Neural progenitor cell (in vitro differentiated cells): ENCODE measurements around the gene GALNT2. TPM values are rescaled to one million over a fixed set of nuclear protein-coding genes. Genes with fewer than 3 reads are reported as not detected.

Experiments
- DNase-seq: peaks from one replicate; pipeline ENCODE4 v3.0.0-alpha.2; 2016; ENCODE audit warnings: low spot score
- H2AFZ ChIP-seq: fragments of 200-600 bp; sonication (generic); replicated peaks from 2 replicates; pipeline ENCODE4 v1.6.1; 2016; ENCODE audit warnings: antibody characterized with exemption
- H3F3A ChIP-seq: fragments of 200-600 bp; sonication (generic); 2 replicates; pipeline ENCODE4 v1.6.1; 2016; ENCODE audit warnings: antibody characterized with exemption, low read depth
- H3K27ac ChIP-seq: fragments of 200-600 bp; sonication (generic); 2 replicates; pipeline ENCODE4 v1.5.1; 2016; ENCODE audit warnings: mild to moderate bottlenecking
- H3K27me3 ChIP-seq: fragments of 200-600 bp; sonication (generic); 2 replicates; pipeline ENCODE4 v1.6.1; 2016; ENCODE audit warnings: mild to moderate bottlenecking, moderate library complexity
- H3K36me3 ChIP-seq: fragments of 200-600 bp; sonication (generic); 2 replicates; pipeline ENCODE4 v1.5.1; 2016
- H3K4me1 ChIP-seq: fragments of 200-600 bp; sonication (generic); 2 replicates; pipeline ENCODE4 v1.6.1; 2016; ENCODE audit warnings: mixed run types
- H3K4me2 ChIP-seq: fragments of 200-600 bp; sonication (generic); 2 replicates; pipeline ENCODE4 v1.6.1; 2016
- H3K4me3 ChIP-seq: fragments of 200-600 bp; sonication (generic); 2 replicates; pipeline ENCODE4 v1.5.1; 2016
- H3K79me2 ChIP-seq: fragments of 200-600 bp; sonication (generic); 2 replicates; pipeline ENCODE4 v1.6.1; 2016; ENCODE audit warnings: low read depth
- H3K9ac ChIP-seq: fragments of 200-600 bp; sonication (generic); 2 replicates; pipeline ENCODE4 v1.6.1; 2016
- H3K9me3 ChIP-seq: fragments of 200-600 bp; sonication (generic); 2 replicates; pipeline ENCODE4 v1.5.1; 2016; ENCODE audit warnings: low read depth
- H4K20me1 ChIP-seq: fragments of 200-600 bp; sonication (generic); 2 replicates; pipeline ENCODE4 v1.6.1; 2016; ENCODE audit warnings: low read depth
- H3K27ac Mint-ChIP-seq: 3 replicates; pipeline ENCODE4 v1.8.0; 2021; ENCODE audit warnings: mixed read lengths
- H3K27me3 Mint-ChIP-seq: 2 replicates; pipeline ENCODE4 v1.8.0; 2022; ENCODE audit warnings: low read depth, mild to moderate bottlenecking, inconsistent platforms, moderate library complexity, mixed read lengths; ENCODE audit not compliant: insufficient read depth
- H3K36me3 Mint-ChIP-seq: 3 replicates; pipeline ENCODE4 v1.8.0; 2021; ENCODE audit warnings: mixed read lengths
- H3K4me1 Mint-ChIP-seq: 3 replicates; pipeline ENCODE4 v1.8.0; 2021; ENCODE audit warnings: mixed read lengths
- H3K4me3 Mint-ChIP-seq: 3 replicates; pipeline ENCODE4 v1.8.0; 2021; ENCODE audit warnings: mild to moderate bottlenecking, moderate library complexity, mixed read lengths
- H3K9me3 Mint-ChIP-seq: 3 replicates; pipeline ENCODE4 v1.8.0; 2020; ENCODE audit warnings: mixed read lengths
- CTCF ChIP-seq: fragments of 200-600 bp; sonication (generic); IDR thresholded peaks from 2 replicates; pipeline ENCODE4 v1.5.1; 2017; ENCODE audit warnings: antibody characterized with exemption, mild to moderate bottlenecking
- EZH2 ChIP-seq: fragments of 200-600 bp; sonication (generic); IDR thresholded peaks from 2 replicates; pipeline ENCODE4 v1.6.1; 2017; ENCODE audit warnings: antibody characterized with exemption, mild to moderate bottlenecking, moderate library complexity
- EZH2phosphoT487 ChIP-seq: fragments of 200-600 bp; sonication (generic); IDR thresholded peaks from 2 replicates; pipeline ENCODE4 v1.6.1; 2017; ENCODE audit warnings: antibody characterized with exemption
- total RNA-seq: library from RNA; depleted of rRNA; stranded (reverse); fragments of >200 nt; gene quantifications from 2 replicates; pipeline ENCODE4 v1.2.3, GENCODE V29; 2015; ENCODE audit warnings: low replicate concordance

GALNT2 gene
- total RNA-seq, 1 donor from 2014 or later: 37.6 TPM

GRCh38 chr1:230303822-230304221, 236.8 kb downstream of the GALNT2 start:
- Histone ChIP-seq H4K20me1 (no peaks in the 10 kb centered on the region), H3K9ac (no peak overlapping the region), H3K4me1 (peaks cover 3% of the 10 kb centered on the region), H3K4me3 (no peak overlapping the region), H3K36me3 (no peaks in the 10 kb centered on the region), H3K9me3 (no peaks in the 10 kb centered on the region), H3F3A (peaks cover 4% of the 10 kb centered on the region), H3K27ac (no peak overlapping the region), H3K4me2 (no peak overlapping the region), H3K79me2 (no peaks in the 10 kb centered on the region), H2AFZ (no peak overlapping the region), H3K27me3 (no peaks in the 10 kb centered on the region)
- no peak for DNase-seq
- peaks cover 2% of the 10 kb centered on the region for H3K9me3 Mint-ChIP-seq
- H3K27ac Mint-ChIP-seq: no peak overlapping the region
- no peak for TF ChIP-seq CTCF
- no peak for TF ChIP-seq EZH2
- TF ChIP-seq EZH2phosphoT487: no peak
- peaks cover 15% of the 10 kb centered on the region for H3K4me1 Mint-ChIP-seq
- H3K36me3 Mint-ChIP-seq: no peaks in the 10 kb centered on the region
- H3K4me3 Mint-ChIP-seq: no peak overlapping the region
- peaks cover 14% of the 10 kb centered on the region for H3K27me3 Mint-ChIP-seq

- DNase-seq: no peak
- Histone ChIP-seq H3K9me3 (no peaks in the 10 kb centered on the region), H3K9ac (no peak overlapping the region), H3K79me2 (no peaks in the 10 kb centered on the region), H3F3A (peaks cover 4% of the 10 kb centered on the region), H4K20me1 (no peaks in the 10 kb centered on the region), H3K36me3 (no peaks in the 10 kb centered on the region), H3K4me2 (no peak overlapping the region), H3K4me1 (peaks cover 3% of the 10 kb centered on the region), H2AFZ (no peak overlapping the region), H3K27me3 (no peaks in the 10 kb centered on the region), H3K27ac (no peak overlapping the region), H3K4me3 (no peak overlapping the region)
- Mint-ChIP-seq H3K4me1 (peaks cover 11% of the 10 kb centered on the region), H3K9me3 (no peaks in the 10 kb centered on the region), H3K27me3 (peaks cover 14% of the 10 kb centered on the region), H3K36me3 (no peaks in the 10 kb centered on the region), H3K27ac (no peak overlapping the region), H3K4me3 (no peak overlapping the region)
- TF ChIP-seq EZH2 (no peak), CTCF (no peak), EZH2phosphoT487 (no peak)
These were observed 239.1 kb downstream of the GALNT2 start for GRCh38 chr1:230306169-230306568.

GRCh38 chr1:230307213-230307612, 240.2 kb downstream of the GALNT2 start:
- Histone ChIP-seq H3F3A (peaks cover 4% of the 10 kb centered on the region), H3K4me3 (no peak overlapping the region), H3K27me3 (no peaks in the 10 kb centered on the region), H3K79me2 (no peaks in the 10 kb centered on the region), H2AFZ (no peak overlapping the region), H3K4me1 (peaks cover 3% of the 10 kb centered on the region), H3K9me3 (no peaks in the 10 kb centered on the region), H3K9ac (no peak overlapping the region), H4K20me1 (no peaks in the 10 kb centered on the region), H3K36me3 (no peaks in the 10 kb centered on the region), H3K4me2 (no peak overlapping the region), H3K27ac (no peak overlapping the region)
- Mint-ChIP-seq H3K36me3 (no peaks in the 10 kb centered on the region), H3K4me1 (peaks cover 9% of the 10 kb centered on the region), H3K4me3 (no peak overlapping the region), H3K27me3 (peaks cover 14% of the 10 kb centered on the region), H3K27ac (no peak overlapping the region), H3K9me3 (no peaks in the 10 kb centered on the region)
- TF ChIP-seq EZH2phosphoT487 (no peak), CTCF (no peak), EZH2 (no peak)
- DNase-seq: no peak
